Large intestine (tissue), 3 donors: ENCODE measurements around the gene UBA7. TPM values are rescaled to one million over a fixed set of nuclear protein-coding genes. Genes with fewer than 3 reads are reported as not detected.
A peak's percentile ranks its signal among the peaks of the same experiment; 100 is the strongest.
"Not testable (repeated sequence)": the region's sequence is repeated elsewhere in the genome, so short reads cannot be mapped to it uniquely, and the experiment has no call there.

ENCODE experiments used
- DNase-seq, 2 donors: peaks; one replicate each; pipeline versions ENCODE4 v3.0.0 to v3.0.0-alpha.2; 2013
- H3K27ac ChIP-seq: one replicate; pipeline ENCODE4 v1.5.1; 2013; ENCODE audit warnings: low read length
- H3K27me3 ChIP-seq: 2 replicates; pipeline ENCODE4 v1.6.1; 2013; ENCODE audit warnings: low read length; ENCODE audit not compliant: control insufficient read depth, insufficient read depth
- H3K36me3 ChIP-seq: 2 replicates; pipeline ENCODE4 v1.6.1; 2013; ENCODE audit warnings: low read length; ENCODE audit not compliant: control insufficient read depth, insufficient read depth
- H3K4me1 ChIP-seq: one replicate; pipeline ENCODE4 v1.6.1; 2013; ENCODE audit warnings: low read length; ENCODE audit not compliant: control insufficient read depth, insufficient read depth
- H3K4me3 ChIP-seq: one replicate; pipeline ENCODE4 v1.5.1; 2013; ENCODE audit warnings: low read length
- H3K9me3 ChIP-seq: one replicate; pipeline ENCODE4 v1.6.1; 2013; ENCODE audit warnings: mild to moderate bottlenecking, low read depth, low read length, moderate library complexity; ENCODE audit not compliant: control insufficient read depth
- WGBS: methylation state at CpG from one replicate; pipeline ENCODE4 v1.1.5; 2013; ENCODE audit warnings: low lambda C conversion rate; ENCODE audit not compliant: insufficient coverage; 5-methylcytosine and 5-hydroxymethylcytosine counted together
- polyA plus RNA-seq: library from polyadenylated mRNA; unstranded; fragments of 120-200 nt; gene quantifications from one replicate; pipeline ENCODE4 v1.2.1, GENCODE V29; 2013

The UBA7 gene
- polyA plus RNA-seq, 1 donor = 60.4 TPM

DNA sequence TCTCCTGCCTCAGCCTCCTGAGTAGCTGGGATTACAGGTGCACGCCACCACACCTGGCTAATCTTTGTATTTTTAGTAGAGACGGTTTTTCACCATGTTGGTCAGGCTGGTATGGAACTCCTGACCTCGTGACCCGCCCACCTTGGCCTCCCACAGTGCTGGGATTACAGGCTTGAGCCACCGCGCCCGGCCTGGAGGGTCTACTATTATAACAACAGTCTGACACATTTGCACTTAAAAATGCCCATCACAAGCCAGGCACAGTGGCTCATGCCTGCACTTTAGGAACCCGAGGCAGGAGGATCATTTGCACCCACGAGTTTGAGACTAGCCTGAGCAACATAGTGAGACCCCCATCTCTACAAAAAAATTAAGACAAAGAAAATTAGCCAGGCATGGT is 31.5 kb downstream of the UBA7 start:
- H3K9me3 ChIP-seq, H3K27me3 ChIP-seq, DNase-seq, H3K27ac ChIP-seq, H3K4me3 ChIP-seq: not testable (repeated sequence)
- WGBS = no CpG with 5 or more reads among the region's 9 CpGs
- H3K36me3 ChIP-seq = peaks cover 17% of the 10 kb centered on the region
- H3K4me1 ChIP-seq = peaks cover 12% of the 10 kb centered on the region

DNA sequence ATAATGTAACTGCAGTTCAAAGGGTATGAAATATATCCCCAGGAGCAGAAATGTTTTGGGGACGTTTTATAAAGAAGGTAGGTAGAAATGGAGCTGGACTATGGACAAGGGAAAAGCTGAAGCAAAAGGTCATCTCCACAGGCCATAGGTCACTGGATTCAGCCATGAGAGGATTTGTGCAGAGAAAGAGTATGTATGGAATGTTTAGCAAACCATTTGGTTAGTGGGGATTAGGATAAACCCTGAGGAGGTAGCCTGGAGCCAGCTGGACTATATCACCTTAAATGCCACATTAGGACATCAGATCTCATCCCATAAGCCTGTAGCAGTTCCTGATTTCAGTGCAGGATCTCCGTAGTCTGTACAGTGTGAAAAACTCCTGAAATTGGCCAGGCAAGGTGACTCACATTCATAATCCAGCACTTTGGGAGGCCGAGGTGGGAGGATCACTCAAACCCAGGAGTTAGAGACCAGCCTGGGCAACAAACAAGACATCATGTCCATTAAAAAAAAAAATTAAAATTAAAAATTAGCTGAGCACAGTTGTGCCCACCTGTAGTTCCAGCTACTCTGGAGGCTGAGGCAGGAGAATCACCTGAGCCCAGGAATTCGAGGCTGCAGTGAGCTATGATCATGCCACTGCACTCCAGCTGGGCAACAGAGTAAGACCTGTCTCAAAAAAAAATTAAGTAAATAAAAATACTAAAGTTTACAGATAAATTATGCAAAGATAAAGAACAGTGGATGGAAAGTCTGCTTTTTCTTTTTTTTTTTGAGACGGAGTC is 32.1 kb downstream of the UBA7 start:
- H3K4me3 ChIP-seq = no peak overlapping the region
- no peak for DNase-seq
- H3K36me3 ChIP-seq = peaks cover 21% of the 10 kb centered on the region
- no peaks in the 10 kb centered on the region for H3K9me3 ChIP-seq
- no peaks in the 10 kb centered on the region for H3K27me3 ChIP-seq
- H3K4me1 ChIP-seq = peaks cover 6% of the 10 kb centered on the region
- no peak overlapping the region for H3K27ac ChIP-seq
- no CpG with 5 or more reads among the region's 5 CpGs for WGBS

DNA sequence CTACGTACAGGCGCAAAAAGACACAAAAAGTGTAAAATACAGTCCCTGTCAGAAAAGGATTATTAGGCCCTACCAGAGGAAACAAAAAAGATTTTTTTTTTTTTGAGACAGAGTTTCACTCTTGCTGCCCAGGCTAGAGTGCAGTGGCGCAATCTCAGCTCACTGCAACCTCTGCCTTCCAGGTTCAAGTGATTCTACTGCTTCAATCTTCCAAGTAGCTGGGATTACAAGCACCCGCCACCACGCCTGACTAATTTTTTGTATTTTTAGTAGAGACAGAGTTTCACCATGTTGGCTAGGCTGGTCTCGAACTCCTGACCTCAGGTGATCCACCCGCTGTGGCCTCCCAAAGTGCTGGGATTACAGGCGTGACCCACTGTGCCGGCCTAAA is 32.8 kb downstream of the UBA7 start:
- peaks cover 21% of the 10 kb centered on the region for H3K36me3 ChIP-seq
- 90% methylated on average over 7 of the region's 9 CpGs for WGBS
- DNase-seq, H3K4me3 ChIP-seq, H3K4me1 ChIP-seq, H3K27me3 ChIP-seq, H3K27ac ChIP-seq, H3K9me3 ChIP-seq: not testable (repeated sequence)

DNA sequence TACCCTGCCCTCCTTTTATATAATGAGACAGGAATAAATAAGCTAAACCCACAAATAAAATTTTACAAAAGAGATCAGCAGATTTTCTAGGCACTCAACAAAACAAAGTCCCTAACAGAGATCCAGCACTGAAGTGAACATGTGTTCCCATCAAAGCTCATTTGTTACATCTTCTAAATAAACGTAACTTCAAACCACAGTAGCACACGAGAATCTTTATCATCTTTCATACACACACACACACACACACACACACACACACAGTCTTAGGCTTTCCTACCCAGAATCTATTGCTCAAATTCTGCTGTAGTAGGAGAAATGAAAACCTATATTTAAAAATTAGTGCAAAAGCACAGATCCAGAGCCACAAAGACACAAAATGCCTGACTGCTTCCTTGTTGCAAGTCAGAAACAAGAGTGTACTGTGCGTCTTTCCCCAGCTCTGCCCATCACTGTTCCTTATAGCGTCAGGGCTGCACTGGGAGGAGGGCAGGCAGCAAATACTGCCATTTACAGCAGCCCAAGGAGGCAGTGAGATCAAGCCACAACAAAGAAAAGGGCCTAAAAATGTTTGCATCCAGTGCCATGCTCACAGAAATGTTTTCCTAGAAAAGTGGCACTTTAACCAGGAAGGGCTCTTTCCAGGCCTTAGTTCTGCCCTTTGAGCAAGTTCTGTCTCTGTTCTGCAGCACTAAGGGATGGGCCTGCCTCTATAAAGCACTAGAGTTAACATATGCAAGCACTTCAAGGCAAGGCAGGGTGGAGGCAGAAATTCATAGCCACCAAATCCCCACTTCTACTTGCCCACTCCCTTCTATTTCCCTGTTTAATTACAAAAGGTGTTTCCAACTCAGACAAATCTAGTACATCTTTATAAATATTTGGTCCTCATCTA is 33.4 kb downstream of the UBA7 start:
- no peaks in the 10 kb centered on the region for H3K9me3 ChIP-seq
- no peaks in the 10 kb centered on the region for H3K27me3 ChIP-seq
- H3K4me3 ChIP-seq = no peak overlapping the region
- no peak for DNase-seq
- WGBS = no CpG with 5 or more reads among the region's 4 CpGs
- H3K27ac ChIP-seq = no peak overlapping the region
- H3K4me1 ChIP-seq = peaks cover 4% of the 10 kb centered on the region
- H3K36me3 ChIP-seq = peaks cover 25% of the 10 kb centered on the region

DNA sequence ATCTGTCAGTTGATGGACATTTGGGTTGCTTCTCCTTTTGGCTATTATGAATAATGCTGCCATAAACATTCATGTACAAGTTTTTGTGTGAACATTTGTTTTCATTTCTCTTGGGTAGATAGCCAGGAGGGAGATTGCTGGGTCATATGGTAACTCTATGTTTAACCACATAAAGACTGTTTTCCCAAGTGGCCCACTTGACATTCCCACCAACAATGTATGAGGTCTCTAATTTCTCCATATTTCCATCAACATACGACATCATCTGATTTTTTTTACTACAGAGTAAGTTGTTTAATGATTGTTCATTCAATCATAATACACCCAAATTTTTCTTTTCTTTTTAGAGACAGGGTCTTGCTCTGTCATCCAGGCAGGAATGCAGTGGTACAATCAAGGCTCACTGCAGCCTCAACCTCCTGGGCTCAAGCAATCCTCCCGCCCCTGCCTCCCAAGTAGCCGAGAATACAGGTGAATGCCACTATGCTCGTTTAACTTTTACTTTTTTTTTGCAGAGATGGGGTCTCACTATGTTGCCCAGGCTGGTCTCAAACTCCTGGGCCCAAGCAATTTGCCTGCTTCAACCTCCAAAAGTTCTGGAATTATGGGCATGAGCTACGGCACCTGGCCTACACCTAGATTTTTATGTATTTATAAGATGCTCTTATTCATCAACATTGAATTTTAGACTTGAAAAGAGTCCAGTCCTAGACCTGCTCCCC is 34.2 kb downstream of the UBA7 start:
- no peaks in the 10 kb centered on the region for H3K9me3 ChIP-seq
- no peak overlapping the region for H3K27ac ChIP-seq
- H3K27me3 ChIP-seq = no peaks in the 10 kb centered on the region
- 100% methylated on average over 1 of the region's 5 CpGs for WGBS
- DNase-seq = no peak
- H3K36me3 ChIP-seq = peaks cover 28% of the 10 kb centered on the region
- no peaks in the 10 kb centered on the region for H3K4me1 ChIP-seq
- H3K4me3 ChIP-seq = no peak overlapping the region

DNA sequence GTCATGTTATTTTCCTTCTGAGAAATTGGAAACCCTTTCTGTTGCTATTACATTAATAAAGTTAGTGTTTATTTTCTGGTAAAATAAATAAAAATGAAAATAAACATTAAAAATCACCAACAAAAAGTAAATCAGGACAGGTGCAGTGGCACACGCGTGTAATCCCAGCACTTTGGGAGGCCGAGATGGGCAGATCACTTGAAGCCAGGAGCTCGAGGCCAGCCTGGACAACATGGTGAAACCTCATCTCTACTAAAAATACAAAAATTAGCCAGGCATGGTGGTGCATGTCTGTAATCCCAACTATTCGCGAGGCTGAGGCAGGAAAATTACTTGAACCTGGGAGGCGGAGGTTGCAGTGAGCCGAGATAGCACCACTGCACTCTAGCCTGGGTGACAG is 37.7 kb downstream of the UBA7 start:
- H3K27ac ChIP-seq, H3K9me3 ChIP-seq, H3K4me1 ChIP-seq, H3K27me3 ChIP-seq, H3K4me3 ChIP-seq, DNase-seq: not testable (repeated sequence)
- H3K36me3 ChIP-seq = peaks cover 13% of the 10 kb centered on the region
- no CpG with 5 or more reads among the region's 8 CpGs for WGBS

DNA sequence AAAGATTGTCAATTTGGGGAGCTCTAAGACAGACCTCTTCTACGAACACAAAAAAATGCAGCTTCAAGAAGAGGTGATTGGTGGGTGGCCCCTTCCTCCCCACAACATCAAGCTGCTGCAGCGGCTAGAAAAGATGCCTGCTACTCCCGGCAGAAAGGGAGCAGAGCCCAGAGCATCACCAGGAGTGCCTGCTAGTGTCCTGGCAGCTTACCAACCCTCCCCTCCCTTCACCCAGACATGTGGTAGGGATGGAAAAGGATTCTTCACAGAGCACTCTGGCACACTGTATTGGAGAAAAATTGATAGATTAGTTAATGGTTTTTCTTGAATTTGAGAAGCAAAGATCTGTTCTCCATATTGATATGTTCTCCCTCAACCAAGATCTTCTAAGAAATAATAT is 38.2 kb downstream of the UBA7 start:
- Histone ChIP-seq H3K4me1 (no peaks in the 10 kb centered on the region), H3K27ac (peak overlapping the region; percentile 39), H3K4me3 (no peak overlapping the region), H3K9me3 (no peaks in the 10 kb centered on the region), H3K27me3 (no peaks in the 10 kb centered on the region), H3K36me3 (peaks cover 13% of the 10 kb centered on the region)
- no peak for DNase-seq
- WGBS = no CpG with 5 or more reads among the region's 3 CpGs

DNA sequence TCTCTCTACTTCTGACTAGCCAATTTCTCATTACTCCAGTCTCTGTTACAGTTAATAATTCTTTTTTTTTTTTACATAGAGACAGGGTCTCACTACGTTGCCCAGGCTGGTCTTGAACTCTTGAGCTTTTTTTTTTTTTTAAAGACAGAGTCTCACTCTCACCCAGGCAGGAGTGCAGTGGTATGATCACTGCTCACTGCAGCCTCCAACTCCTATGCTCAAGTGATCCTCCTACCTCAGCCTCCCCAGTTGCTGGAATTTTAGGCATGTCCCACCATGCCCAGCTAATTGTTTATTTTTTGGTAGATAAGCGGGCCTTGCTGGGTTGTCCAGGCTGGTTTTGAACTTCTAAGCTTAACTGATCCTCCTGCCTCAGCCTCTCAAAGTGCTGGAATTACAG is 41.0 kb downstream of the UBA7 start:
- no peak overlapping the region for H3K4me3 ChIP-seq
- no peaks in the 10 kb centered on the region for H3K4me1 ChIP-seq
- 100% methylated on average over 1 of the region's 2 CpGs for WGBS
- H3K27ac ChIP-seq = no peak overlapping the region
- peaks cover 19% of the 10 kb centered on the region for H3K36me3 ChIP-seq
- no peaks in the 10 kb centered on the region for H3K9me3 ChIP-seq
- H3K27me3 ChIP-seq = no peaks in the 10 kb centered on the region
- DNase-seq = no peak

DNA sequence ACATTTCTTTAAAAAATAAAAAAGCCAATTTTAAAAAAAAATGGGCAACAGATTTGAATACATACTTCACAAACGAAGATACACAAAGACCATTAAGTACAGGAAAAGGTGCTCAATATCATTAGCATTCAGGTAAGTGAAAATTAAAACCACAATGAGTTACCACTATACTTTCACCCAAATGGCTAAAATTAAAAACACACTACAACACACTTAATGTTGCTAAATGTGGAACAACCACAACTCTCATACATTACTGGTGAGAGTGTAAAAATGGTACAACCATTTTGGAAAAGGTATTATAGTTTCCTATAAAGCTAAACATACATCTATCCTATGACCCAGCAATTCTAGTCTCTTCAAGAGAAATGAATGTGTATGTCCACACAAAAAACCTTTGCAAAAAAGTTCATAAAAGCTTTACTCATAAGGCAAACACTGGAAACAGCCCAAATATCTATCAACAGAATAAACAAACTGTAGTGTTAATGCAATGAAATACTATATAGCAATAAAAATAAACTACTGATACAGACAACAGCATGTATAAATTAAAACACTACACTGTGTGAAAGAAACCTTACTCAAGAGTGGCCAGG is 42.3 kb downstream of the UBA7 start:
- Histone ChIP-seq H3K27ac (no peak overlapping the region), H3K4me1 (no peaks in the 10 kb centered on the region), H3K27me3 (no peaks in the 10 kb centered on the region), H3K36me3 (peaks cover 15% of the 10 kb centered on the region), H3K4me3 (no peak overlapping the region), H3K9me3 (no peaks in the 10 kb centered on the region)
- WGBS = no CpG with 5 or more reads among the region's 1 CpG
- DNase-seq = no peak

DNA sequence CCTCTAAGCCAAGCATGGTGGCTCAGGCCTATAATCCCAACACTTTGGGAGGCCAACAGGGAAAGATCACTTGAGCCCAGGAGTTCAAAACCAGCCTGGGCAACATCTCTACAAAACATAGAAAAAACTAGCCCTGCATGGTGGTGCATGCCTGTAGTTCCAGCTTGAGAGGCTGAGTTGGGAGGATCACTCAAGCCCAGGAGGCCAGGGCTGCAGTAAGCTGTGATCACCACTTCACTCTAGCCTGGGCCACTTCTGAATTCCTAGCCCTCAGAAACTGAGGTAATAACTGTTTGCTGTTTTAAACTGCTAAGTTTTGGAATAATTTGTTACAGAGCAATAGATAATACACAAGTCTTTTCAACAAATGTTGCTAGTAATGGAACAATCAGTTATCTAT is 43.8 kb downstream of the UBA7 start:
- Histone ChIP-seq H3K9me3 (no peaks in the 10 kb centered on the region), H3K27ac (no peak overlapping the region), H3K27me3 (no peaks in the 10 kb centered on the region), H3K4me3 (no peak overlapping the region), H3K4me1 (no peaks in the 10 kb centered on the region), H3K36me3 (peaks cover 10% of the 10 kb centered on the region)
- DNase-seq = no peak
